Limb (tissue), 2 donors: ENCODE measurements around the gene ARHGAP31.
A peak's percentile ranks its signal among the peaks of the same experiment; 100 is the strongest.
"Not testable (repeated sequence)": the region's sequence is repeated elsewhere in the genome, so short reads cannot be mapped to it uniquely, and the experiment has no call there.

Experiments
- DNase-seq, 2 donors: peaks; one replicate each; pipeline ENCODE4 v3.0.0-alpha.2; 2016; ENCODE audit errors: extremely low spot score in 2 of 2

Gene ARHGAP31

DNA sequence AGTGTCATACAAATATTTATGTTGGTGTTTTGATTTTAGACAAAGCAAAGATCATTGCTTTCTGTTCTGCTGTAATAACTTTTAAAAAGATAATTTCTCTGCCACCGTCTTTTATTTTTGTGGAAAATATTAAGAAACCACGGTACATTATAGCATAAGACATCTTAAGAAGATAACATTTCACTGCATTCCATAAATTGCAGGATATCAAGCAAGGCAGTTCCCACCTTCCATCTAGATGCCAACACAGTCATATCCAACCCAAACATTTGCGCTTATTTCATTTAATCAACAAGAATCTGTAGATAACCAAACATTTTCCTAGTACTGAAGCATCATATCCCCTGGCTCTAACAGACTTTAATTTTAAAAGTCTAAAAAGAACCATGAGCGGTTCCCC is 25.1 kb downstream of the ARHGAP31 start:
- DNase-seq: no peak

DNA sequence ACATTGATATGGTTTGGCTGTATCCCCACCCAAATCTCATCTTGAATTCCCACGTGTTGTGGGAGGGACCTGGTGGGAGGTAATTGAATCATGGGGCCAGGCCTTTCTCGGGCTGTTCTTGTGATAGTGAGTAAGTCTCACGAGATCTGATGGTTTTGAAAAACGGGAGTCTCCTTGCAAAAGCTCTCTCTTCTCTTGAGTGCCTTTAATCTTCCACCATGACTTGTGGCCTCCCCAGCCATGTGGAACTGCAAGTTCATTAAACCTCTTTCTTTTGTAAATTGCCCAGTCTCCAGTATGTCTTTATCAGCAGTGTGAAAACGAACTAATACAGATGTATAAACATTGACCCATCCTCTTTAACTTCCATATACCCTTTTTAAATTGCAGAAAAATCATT is 26.6 kb downstream of the ARHGAP31 start:
- DNase-seq: not testable (repeated sequence)

DNA sequence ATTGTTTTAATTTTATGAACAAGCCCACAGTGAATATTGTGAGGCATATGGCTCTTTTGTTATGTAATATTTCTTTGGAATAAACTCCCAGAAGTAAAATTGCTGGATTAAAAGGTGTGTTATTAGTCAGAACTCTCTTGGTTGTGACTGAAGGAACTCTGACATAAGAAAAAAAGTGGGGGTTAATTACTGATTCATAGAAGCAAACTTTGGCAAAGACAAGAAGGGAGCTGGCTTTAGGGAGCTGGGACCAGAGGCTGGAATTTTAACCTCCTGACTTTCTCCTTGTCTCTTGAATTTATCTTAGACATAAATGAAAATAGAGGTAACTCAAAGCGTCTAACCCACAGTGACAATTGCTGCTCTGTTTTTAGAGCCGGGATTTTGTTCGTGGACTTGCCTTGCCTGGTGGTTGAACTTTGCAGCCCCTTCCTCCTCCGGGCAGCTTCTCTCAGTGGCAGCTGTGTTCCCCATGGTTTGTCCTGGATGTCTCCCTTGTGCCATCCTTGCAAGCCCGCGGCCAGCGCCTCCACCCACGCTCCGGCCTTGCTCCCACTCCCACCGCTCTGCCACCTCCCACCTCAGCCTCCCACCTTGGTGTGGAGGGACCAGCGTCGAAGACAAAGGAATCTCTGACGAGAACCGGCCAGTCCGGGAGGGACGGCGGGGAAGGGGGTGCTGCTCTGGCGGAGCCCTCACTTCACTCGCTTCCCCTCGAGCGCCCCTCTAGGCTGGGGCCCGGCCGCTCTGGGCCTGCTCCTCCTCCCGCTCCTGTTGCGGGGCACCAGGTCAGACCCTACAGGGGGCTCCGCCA is 28.0 kb downstream of the ARHGAP31 start:
- no peak for DNase-seq

DNA sequence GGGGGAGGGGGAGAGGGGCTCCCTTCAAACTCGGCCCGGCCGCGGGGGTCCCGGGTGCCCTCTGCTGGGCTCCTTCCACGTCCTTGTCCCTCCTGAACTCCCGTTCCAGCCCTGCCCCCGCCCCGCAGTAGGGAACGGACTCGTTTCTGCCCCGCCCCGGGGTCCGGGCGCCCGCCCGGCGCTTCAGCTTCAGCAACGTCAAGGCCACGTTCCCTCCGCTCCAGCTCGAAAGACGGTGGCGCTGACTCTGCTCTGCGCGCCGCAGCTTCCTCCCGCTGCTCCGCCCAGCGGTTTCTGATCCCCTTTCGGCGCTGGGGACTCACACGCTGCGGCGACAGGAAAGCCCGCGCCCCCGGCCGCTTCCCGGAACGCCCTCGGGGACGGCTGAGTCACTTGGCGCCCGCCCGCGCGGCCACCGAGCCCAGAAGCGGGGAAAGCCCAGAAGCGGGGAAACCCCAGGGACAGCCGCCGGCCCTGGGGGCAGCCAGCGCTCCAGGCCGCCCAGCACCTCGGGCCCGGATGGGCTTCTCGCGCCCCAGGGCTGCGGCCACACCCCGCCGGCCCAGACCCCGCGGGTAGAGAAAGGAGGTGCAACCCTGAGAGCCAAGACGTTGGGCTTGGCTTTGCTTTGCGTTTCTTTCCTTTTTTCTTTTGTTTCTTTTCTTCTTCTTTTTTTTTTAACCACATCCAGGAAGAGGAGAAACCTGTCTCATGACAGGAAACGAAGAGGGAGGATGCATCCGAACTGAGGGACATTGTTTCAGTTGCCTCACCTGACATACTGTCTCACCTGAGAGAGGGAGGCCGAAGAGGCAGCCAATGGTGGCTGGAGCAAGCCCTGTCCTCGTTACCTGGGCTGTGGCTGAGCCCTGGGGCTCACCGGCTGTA is 28.9 kb downstream of the ARHGAP31 start:
- DNase-seq: peak; percentile 87 to 90

DNA sequence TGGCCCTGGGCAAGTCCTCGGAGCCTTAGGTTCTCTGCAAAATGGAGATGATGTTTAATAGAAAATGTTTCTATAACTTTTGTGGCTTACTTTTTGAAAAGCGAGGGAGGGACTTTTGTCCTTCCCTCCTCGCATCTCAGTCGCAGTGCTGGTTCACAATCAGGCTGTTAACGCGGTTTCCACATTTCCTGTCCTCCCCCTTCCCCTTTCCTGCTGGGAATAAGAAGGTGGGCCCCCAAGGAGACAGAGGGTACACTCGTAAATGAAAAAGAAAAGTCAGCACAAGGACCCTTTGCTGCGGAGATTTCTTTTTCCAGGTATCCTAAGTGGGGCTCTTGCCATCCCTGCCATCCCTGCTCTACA is 29.5 kb downstream of the ARHGAP31 start:
- no peak for DNase-seq

DNA sequence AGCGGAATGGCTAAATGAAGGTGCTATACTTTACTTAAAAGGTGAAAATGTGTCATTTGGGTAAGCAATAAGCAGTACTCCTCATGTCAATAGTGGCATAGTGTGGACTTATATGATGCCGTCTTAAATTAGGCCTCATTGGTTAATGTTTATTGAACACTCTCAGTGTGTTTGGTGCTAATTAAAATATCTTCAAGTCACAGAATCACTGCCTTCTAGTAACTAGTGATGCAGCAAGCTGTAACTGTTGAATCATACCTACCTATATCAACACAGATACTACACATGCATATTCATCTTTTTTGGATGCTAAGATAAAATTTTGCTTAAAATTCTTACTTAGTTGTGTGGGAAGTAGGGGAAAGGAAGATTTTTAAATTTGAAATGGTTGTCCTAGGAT is 30.7 kb downstream of the ARHGAP31 start:
- DNase-seq: no peak

DNA sequence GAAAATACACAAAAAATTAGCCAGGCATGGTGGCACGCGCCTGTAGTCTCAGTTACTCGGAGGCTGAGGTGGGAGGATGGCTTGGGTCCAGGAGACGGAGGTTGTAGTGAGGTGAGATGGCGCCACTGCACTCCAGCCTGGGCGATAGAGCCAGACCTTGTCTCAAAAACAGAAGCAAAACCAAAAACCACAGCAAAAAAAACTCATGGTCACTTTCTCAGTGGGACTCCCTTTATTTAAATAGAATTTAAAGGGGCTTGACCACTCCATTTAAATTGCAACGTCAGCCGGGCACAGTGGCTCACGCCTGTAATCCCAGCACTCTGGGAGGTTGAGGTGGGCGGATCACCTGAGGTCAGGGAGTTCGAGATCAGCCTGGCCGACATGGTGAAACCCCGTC is 32.8 kb downstream of the ARHGAP31 start:
- no peak for DNase-seq

- no peak for DNase-seq
Measured at GRCh38 chr3:119329551-119329950, 35.4 kb downstream of the ARHGAP31 start.

DNA sequence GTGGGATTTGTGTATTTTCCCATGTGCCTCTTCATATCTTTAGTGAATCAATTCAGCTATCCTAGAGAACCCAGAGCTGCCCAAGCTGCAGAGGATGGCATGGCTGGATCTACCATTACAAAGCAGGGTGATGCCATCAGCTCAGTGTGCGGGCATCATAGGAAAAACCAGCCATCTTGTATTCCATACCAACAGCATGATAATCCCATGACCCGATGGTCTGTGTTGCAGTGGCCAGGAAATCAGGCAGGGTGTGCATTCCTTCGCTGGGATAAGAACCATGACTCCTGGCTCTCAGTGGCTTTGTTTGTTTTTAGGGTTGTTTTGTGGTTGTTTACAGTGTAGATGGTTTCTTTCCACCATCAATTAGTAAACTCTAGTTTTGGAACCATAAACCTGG is 36.0 kb downstream of the ARHGAP31 start:
- no peak for DNase-seq

GRCh38 chr3:119330858-119331257 is 36.7 kb downstream of the ARHGAP31 start:
- DNase-seq: no peak

DNA sequence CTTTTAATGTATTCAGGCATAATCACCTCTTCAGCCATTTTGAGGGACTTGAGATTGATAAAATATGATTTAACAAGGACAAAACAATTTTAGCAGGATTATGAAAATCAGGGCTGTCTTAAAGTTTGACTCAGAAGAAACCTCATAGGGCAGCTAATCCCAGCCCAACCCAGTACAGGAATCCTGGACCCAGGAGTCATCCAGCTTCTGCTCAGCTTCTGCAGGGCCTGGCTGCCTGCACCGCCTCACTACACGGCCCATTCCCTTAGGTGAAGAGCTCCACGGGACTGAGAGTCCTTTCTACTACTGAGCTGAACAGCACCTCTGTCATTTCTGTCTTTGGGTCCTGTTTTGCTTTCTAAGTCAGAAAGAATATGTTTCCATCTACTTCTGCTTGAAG is 37.5 kb downstream of the ARHGAP31 start:
- DNase-seq: no peak

DNA sequence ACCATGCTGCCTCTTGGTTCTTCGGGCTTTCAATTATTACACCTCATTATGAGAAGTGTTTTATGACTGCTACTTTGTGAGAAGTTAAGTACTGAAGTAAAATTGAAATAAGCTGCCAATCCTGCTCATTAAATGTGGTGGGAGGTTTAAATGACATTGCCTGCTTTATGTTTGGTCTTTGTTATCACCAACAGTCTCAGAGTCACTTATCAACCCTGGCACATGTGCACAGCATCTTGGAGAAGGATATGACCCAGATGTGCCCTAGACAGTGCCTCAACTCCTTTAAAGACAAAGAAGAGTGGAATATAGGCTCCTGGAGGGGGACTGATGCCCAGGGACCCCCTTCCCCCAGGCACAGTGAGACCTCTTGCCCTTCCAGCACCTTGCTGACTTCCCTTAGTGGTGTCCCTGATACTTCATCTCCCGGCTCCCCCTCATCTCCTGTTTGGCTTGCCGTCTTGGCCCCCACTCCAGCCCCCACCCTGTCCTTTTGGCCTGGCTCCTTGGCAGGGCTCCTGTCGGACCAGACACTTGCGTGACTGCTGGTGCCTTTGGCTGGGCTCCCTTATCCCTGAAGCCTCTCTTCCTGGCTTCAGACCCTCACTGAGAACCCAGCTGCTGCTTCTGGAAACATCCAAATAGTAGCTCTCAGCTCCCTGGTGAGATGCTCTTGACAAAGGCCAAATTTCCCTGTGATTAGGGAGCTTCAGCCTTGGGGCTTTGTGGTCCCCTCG is 39.8 kb downstream of the ARHGAP31 start:
- no peak for DNase-seq

- DNase-seq: no peak
Measured at GRCh38 chr3:119336823-119337222, 42.6 kb downstream of the ARHGAP31 start.

DNA sequence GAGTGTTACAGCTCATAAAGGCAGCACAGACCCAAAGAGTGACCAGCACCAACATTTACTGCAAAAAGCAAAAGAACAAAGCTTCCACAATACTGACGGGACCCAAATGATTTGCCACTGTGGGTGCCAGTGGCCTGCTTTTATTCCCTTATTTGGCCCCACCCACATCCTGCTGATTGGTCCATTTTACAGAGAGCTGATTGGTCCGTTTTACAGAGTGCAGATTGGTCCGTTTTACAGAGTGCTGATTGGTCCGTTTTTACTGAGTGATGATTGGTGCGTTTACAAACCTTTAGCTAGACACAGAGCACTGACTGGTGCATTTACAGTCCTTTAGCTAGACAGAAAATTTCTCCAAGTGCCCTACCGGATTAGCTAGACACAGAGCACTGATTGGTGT is 43.2 kb downstream of the ARHGAP31 start:
- not testable (repeated sequence) for DNase-seq

GRCh38 chr3:119338754-119339153 is 44.6 kb downstream of the ARHGAP31 start:
- DNase-seq: no peak

DNA sequence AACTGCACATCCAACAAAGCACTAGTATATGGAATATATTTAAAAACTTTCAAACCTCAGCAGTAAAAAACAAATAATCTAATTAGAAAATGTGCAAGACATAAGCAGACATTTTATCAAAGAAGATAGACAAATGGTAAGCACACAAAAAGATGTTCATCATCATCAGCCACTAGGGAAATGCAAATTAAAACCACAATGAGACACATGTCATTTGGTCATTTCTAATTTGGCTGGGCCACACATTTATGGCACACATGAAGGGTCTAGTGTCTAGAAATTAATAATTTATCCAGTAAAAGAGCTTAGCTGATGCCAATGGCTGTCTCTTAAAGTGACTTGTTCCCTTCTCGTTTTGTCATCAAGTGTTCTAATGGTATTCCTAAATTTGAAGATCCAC is 45.8 kb downstream of the ARHGAP31 start:
- no peak for DNase-seq

GRCh38 chr3:119340446-119340845 is 46.3 kb downstream of the ARHGAP31 start:
- DNase-seq: no peak

DNA sequence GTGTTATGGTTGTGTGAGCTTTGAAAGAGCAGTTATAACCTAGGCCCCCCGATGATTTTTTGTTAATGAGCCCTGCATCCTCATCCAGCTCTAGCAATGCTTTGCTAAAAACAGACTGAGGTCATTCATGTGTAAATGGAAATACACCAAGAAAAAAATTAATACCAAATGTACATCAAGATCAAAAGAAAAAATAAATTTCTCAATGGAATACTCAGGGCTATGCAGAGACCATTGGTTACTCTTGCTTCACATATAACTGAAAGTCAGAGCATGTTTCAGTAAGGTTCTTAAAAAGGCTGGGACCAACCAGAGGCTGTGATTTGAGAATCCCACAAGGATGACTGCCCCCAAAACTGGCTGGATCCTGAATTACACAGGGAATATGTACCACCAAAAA is 48.0 kb downstream of the ARHGAP31 start:
- peak in 1 of 2 donors; percentile 34 for DNase-seq

DNA sequence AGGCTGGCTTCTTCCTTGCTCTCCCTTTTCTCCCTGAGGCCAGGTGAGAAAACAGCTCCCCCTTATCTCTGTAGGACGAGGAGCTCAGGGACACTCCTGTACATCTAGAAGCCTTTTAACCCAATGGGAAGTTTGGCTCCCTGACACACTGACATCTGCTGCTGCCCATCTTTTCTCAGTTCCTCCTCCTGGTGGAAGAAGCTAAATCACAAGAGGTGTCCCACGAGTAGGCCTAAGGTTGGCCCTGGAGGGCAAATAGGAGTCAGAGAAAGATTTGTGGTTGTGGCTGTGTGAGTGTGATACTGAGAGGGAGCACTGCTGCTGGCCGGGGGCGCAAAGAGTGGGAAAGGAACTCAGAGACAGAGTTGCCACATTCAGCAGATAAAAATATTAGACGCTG is 49.5 kb downstream of the ARHGAP31 start:
- DNase-seq: no peak

- no peak for DNase-seq
Measured at GRCh38 chr3:119346076-119346496, 51.9 kb downstream of the ARHGAP31 start.

DNA sequence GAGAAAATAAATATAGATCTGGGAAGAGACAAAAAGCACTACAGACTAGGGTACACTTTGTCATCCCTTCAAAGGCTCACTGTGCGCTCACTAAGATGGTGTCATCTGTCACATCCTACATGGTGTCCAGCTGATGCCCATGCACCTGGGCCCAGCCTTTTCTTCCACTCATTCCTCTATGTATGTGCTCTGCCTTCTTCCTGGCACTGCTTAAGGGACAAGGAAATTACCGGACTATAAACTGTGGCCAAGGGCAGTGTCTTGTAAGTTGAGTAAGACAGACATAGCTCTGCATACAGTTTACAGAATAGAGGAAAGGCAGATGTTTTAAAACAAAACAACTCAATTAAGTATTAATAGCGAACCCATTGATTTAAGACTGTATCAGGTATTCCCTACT is 52.9 kb downstream of the ARHGAP31 start:
- DNase-seq: no peak
